HepG2 (cell line): ENCODE data around the gene METTL1.

ENCODE experiments used
- EZH2 ChIP-seq: conservative IDR thresholded peaks from 2 replicates; pipeline ENCODE4 v1.6.1; 2012; ENCODE audit warnings: mild to moderate bottlenecking, low read depth, low read length, moderate library complexity
- HIVEP1 ChIP-seq: sonication (generic); formaldehyde crosslinking; IDR thresholded peaks from 2 replicates; pipeline ENCODE4 v1.4.0; 2020; ENCODE audit warnings: mild to moderate bottlenecking, missing genetic modification reagents
- KDM5A ChIP-seq: fragments of 200-600 bp; sonication (generic); IDR thresholded peaks from 2 replicates; pipeline ENCODE4 v1.7.0; 2018; ENCODE audit warnings: antibody characterized with exemption, mild to moderate bottlenecking, low read length, borderline replicate concordance
- NONO ChIP-seq, 2 experiments: fragments of 450-650 bp in 1 of 2; sonication (generic) in 1 of 2; formaldehyde crosslinking in 1 of 2; IDR thresholded peaks in 1 of 2; conservative IDR thresholded peaks in 1 of 2; 2 replicates each; pipeline versions ENCODE4 v1.6.1 to v1.8.0; 2017 to 2022; ENCODE audit warnings: mild to moderate bottlenecking in 1 of 2, missing genetic modification reagents in 1 of 2, moderate library complexity in 1 of 2
- POLR2A ChIP-seq, 2 experiments: IDR thresholded peaks; 2 replicates each; pipeline ENCODE4 v1.6.1; 2011; ENCODE audit warnings: low read depth in 2 of 2, low read length in 2 of 2, mild to moderate bottlenecking in 1 of 2, moderate library complexity in 1 of 2; ENCODE audit not compliant: insufficient read depth in 1 of 2
- RFX1 ChIP-seq: fragments of 450-650 bp; IDR thresholded peaks from 2 replicates; pipeline ENCODE4 v1.6.1; 2017
- SMARCC2 ChIP-seq: fragments of 450-650 bp; IDR thresholded peaks from 2 replicates; pipeline ENCODE4 v1.6.1; 2017; ENCODE audit warnings: antibody characterized with exemption, mild to moderate bottlenecking
- TAF1 ChIP-seq: sonication (generic); formaldehyde crosslinking; IDR thresholded peaks from 2 replicates; pipeline ENCODE4 v1.4.0; 2020; ENCODE audit warnings: missing genetic modification reagents
- TBL1XR1 ChIP-seq: fragments of 150-350 bp; IDR thresholded peaks from 2 replicates; pipeline ENCODE4 v1.6.1; 2014; ENCODE audit warnings: borderline replicate concordance, low read length; ENCODE audit not compliant: partially characterized antibody
- YEATS4 ChIP-seq: sonication (generic); formaldehyde crosslinking; IDR thresholded peaks from 2 replicates; pipeline ENCODE4 v1.4.0; 2020; ENCODE audit warnings: missing genetic modification reagents, borderline replicate concordance
- ZNF431 ChIP-seq: sonication (generic); formaldehyde crosslinking; IDR thresholded peaks from 2 replicates; pipeline ENCODE4 v1.9.0; 2022; ENCODE audit warnings: missing genetic modification reagents, low read depth, mild to moderate bottlenecking, borderline replicate concordance
- ZNF772 ChIP-seq: sonication (generic); formaldehyde crosslinking; IDR thresholded peaks from 2 replicates; pipeline ENCODE4 v1.5.0; 2020; ENCODE audit warnings: mild to moderate bottlenecking, missing genetic modification reagents
- TF ChIP-seq, protein P1 (sequence below): sonication (generic); formaldehyde crosslinking; IDR thresholded peaks from 2 replicates; pipeline ENCODE4 v1.5.0; 2020; ENCODE audit warnings: mild to moderate bottlenecking, missing genetic modification reagents, moderate library complexity

DNA sequence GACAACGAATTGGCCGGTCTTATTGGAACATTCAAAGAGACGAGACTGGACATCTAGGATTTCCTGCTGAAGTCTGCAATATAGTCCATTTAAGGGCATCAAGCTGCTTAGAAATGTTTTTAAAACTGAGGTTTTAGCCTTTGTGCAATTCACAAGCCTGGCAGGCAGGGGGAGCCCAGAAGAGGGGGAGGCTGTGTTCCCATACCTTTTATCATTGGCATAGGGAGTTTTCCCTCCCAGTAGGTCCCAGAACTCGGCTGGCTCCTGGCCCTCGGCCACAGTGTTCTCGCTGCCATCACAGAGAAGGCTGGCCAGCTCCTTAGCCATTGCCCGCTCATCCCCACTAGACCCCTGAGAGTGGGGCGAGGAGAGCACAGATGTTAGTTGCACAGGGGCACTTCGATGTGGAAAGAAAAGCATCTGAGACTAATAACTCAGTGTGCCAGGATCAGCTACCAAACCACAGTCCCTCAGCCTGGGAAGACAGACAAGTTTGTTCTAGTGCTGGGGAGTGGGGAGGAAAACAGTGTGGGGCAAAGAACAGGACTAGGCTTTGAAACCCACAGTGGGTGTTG lies 31.5 kb upstream of the METTL1 start:
- TF ChIP-seq RFX1 (no peak), POLR2A (IDR thresholded peaks at IDR 0.05; ENCODE audit: insufficient read depth in 1 of 2, low read depth in 2 of 2, low read length in 2 of 2) (no peak), ZNF772 (no peak), YEATS4 (no peak), HIVEP1 (CRISPR knock-in tag) (no peak), TAF1 (CRISPR knock-in tag) (no peak), SMARCC2 (no peak), ZNF431 (CRISPR knock-in tag) (no peak), TBL1XR1 (no peak), NONO (IDR thresholded peaks at IDR 0.05) (no peak), NONO (CRISPR knock-in tag; conservative IDR thresholded peaks at IDR 0.05) (no peak), KDM5A (no peak), EZH2 (no peak)
- TF ChIP-seq, protein P1, sequence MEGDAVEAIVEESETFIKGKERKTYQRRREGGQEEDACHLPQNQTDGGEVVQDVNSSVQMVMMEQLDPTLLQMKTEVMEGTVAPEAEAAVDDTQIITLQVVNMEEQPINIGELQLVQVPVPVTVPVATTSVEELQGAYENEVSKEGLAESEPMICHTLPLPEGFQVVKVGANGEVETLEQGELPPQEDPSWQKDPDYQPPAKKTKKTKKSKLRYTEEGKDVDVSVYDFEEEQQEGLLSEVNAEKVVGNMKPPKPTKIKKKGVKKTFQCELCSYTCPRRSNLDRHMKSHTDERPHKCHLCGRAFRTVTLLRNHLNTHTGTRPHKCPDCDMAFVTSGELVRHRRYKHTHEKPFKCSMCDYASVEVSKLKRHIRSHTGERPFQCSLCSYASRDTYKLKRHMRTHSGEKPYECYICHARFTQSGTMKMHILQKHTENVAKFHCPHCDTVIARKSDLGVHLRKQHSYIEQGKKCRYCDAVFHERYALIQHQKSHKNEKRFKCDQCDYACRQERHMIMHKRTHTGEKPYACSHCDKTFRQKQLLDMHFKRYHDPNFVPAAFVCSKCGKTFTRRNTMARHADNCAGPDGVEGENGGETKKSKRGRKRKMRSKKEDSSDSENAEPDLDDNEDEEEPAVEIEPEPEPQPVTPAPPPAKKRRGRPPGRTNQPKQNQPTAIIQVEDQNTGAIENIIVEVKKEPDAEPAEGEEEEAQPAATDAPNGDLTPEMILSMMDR, result peak; percentile 80
